Mucosa of descending colon (tissue), 3 donors: Measurements from ENCODE around the gene IGF2BP3. TPM values are rescaled to one million over a fixed set of nuclear protein-coding genes. Genes with fewer than 3 reads are reported as not detected.
A peak's percentile ranks its signal among the peaks of the same experiment; 100 is the strongest.

Source experiments
- ATAC-seq: fragments of 200-7000 bp; cut with Tn5 transposase; one replicate; pipeline ENCODE4 v1.9.1; 2020; ENCODE audit warnings: mild to moderate bottlenecking, moderate library complexity
- DNase-seq, 3 donors: peaks; one replicate each; pipeline ENCODE4 v3.0.0-alpha.2; 2020
- H3K36me3 ChIP-seq: fragments of 200-600 bp; one replicate; pipeline ENCODE4 v1.8.0; 2021; ENCODE audit warnings: low read depth, mild to moderate bottlenecking
- H3K4me1 ChIP-seq: fragments of 200-600 bp; one replicate; pipeline ENCODE4 v1.8.0; 2021; ENCODE audit warnings: low read depth, mild to moderate bottlenecking
- H3K4me3 ChIP-seq: fragments of 200-600 bp; one replicate; pipeline ENCODE4 v1.8.0; 2021; ENCODE audit warnings: mild to moderate bottlenecking
- H3K9me3 ChIP-seq: fragments of 200-600 bp; one replicate; pipeline ENCODE4 v1.8.0; 2021; ENCODE audit warnings: mild to moderate bottlenecking
- intact Hi-C, 2 donors: fragments of 100-400 bp; cut with DNase I in 1 of 2; cut with micrococcal nuclease in 1 of 2; formaldehyde crosslinking; loops; one replicate each; pipeline versions ENCODE4 v1.11.0 to v1.11.1; 2022; cut with DNase I, micrococcal nuclease
- total RNA-seq, 3 donors: library from RNA; stranded (reverse); fragmentation: NEBNext Ultra II Directional in 2 of 3; extraction: Animal tissue kit (Norgen Biotek cat#: 25700) in 2 of 3; gene quantifications; one replicate each; pipeline versions ENCODE4 v1.2.1 to v1.2.4, GENCODE V29; 2021 to 2023
- TF ChIP-seq, protein P1 (sequence below): fragments of 200-600 bp; IDR thresholded peaks from one replicate; pipeline ENCODE4 v1.8.0; 2022; ENCODE audit warnings: antibody characterized with exemption, mild to moderate bottlenecking
- donor health status: DM: no; HTN: no; CAD: no; lungs with moderate emphysema.
- donor health status: DM: no; HTN: no; CAD: no.
- donor health status: DM: no; HTN: yes; CAD: no.

The IGF2BP3 gene
- total RNA-seq, 3 donors from 2014 or later: 0.79 TPM; not detected in 2

- no peak for DNase-seq
- TF ChIP-seq, protein P1, sequence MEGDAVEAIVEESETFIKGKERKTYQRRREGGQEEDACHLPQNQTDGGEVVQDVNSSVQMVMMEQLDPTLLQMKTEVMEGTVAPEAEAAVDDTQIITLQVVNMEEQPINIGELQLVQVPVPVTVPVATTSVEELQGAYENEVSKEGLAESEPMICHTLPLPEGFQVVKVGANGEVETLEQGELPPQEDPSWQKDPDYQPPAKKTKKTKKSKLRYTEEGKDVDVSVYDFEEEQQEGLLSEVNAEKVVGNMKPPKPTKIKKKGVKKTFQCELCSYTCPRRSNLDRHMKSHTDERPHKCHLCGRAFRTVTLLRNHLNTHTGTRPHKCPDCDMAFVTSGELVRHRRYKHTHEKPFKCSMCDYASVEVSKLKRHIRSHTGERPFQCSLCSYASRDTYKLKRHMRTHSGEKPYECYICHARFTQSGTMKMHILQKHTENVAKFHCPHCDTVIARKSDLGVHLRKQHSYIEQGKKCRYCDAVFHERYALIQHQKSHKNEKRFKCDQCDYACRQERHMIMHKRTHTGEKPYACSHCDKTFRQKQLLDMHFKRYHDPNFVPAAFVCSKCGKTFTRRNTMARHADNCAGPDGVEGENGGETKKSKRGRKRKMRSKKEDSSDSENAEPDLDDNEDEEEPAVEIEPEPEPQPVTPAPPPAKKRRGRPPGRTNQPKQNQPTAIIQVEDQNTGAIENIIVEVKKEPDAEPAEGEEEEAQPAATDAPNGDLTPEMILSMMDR: no peak
- no peaks in the 10 kb centered on the region for H3K36me3 ChIP-seq
- intact Hi-C loops: no loop called here
- no peaks in the 10 kb centered on the region for H3K9me3 ChIP-seq
- no peaks in the 10 kb centered on the region for H3K4me1 ChIP-seq
- no peak overlapping the region for H3K4me3 ChIP-seq
- no peak for ATAC-seq
Measured at GRCh38 chr7:23285657-23286646, 184.3 kb downstream of the IGF2BP3 start.

DNA sequence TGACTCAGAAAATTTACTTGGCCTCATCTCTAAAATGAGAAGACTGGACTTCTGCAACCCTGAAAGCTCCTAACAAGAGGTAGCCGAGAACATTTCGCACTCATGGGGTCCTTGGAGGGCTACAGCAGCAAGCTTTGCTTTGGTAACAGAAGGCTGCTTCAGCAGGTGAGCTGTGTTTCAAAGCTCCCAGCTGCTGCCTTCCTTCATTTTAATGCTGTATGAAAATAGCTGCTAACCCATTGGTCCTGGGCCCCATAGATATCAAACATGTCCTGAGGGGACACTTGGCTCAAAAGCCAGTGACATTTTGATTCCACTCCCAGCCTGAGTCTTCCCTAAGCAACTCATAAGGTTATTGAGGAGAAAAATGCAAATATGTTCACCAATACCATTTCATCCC, 185.4 kb downstream of the IGF2BP3 start:
- no peaks in the 10 kb centered on the region for H3K4me1 ChIP-seq
- H3K4me3 ChIP-seq: no peak overlapping the region
- ATAC-seq: no peak
- H3K36me3 ChIP-seq: no peaks in the 10 kb centered on the region
- TF ChIP-seq, protein P1: no peak
- DNase-seq: no peak
- intact Hi-C loops: no loop called here
- no peaks in the 10 kb centered on the region for H3K9me3 ChIP-seq

GRCh38 chr7:23283086-23283485, 187.2 kb downstream of the IGF2BP3 start:
- TF ChIP-seq, protein P1: no peak
- H3K4me1 ChIP-seq: no peaks in the 10 kb centered on the region
- no peak overlapping the region for H3K4me3 ChIP-seq
- intact Hi-C loops: no loop called here
- DNase-seq (no peak), ATAC-seq (no peak)
- no peaks in the 10 kb centered on the region for H3K9me3 ChIP-seq
- H3K36me3 ChIP-seq: no peaks in the 10 kb centered on the region

GRCh38 chr7:23279819-23280525, 190.3 kb downstream of the IGF2BP3 start:
- no peak for DNase-seq
- TF ChIP-seq, protein P1: no peak
- no peak overlapping the region for H3K4me3 ChIP-seq
- no peaks in the 10 kb centered on the region for H3K36me3 ChIP-seq
- ATAC-seq: no peak
- no peaks in the 10 kb centered on the region for H3K9me3 ChIP-seq
- H3K4me1 ChIP-seq: no peaks in the 10 kb centered on the region
- intact Hi-C loops: no loop called here

GRCh38 chr7:23277359-23277989, 192.8 kb downstream of the IGF2BP3 start:
- Histone ChIP-seq H3K36me3 (no peaks in the 10 kb centered on the region), H3K9me3 (no peaks in the 10 kb centered on the region), H3K4me1 (peaks cover 6% of the 10 kb centered on the region), H3K4me3 (no peak overlapping the region)
- ATAC-seq (peak; percentile 60), DNase-seq (peak in 1 of 3 donors; percentile 50)
- TF ChIP-seq, protein P1: peak; percentile 39
- intact Hi-C loops: no loop called here
